ENCODE results near the gene HIVEP2.

The HIVEP2 gene

GRCh38 chr6:142816486-142816885 lies 128.5 kb downstream of the HIVEP2 start:
- Histone ChIP-seq H3K27ac (no peak overlapping the region), H3K4me3 (ENCODE audit: low read depth, low read length) (no peak overlapping the region), H3K27me3 (ENCODE audit: control insufficient read depth, insufficient read depth, low read length) (no peaks in the 10 kb centered on the region), H3K9ac (no peak overlapping the region), H2AFZ (no peak overlapping the region), H3K79me2 (peaks cover 13% of the 10 kb centered on the region), H3K4me2 (ENCODE audit: low read length) (no peak overlapping the region), H3K36me3 (ENCODE audit: control insufficient read depth, insufficient read depth, low read length) (no peaks in the 10 kb centered on the region), H3K9me3 (ENCODE audit: control insufficient read depth, low read length) (no peaks in the 10 kb centered on the region), H3K4me1 (peaks cover 6% of the 10 kb centered on the region)
- no peak for TF ChIP-seq CTCF (IDR thresholded peaks at IDR 0.05)

GRCh38 chr6:142816031-142816430 lies 128.9 kb downstream of the HIVEP2 start:
- no peaks in the 10 kb centered on the region for H3K27me3 ChIP-seq (ENCODE audit: control insufficient read depth, insufficient read depth, low read length)
- no peak for TF ChIP-seq CTCF (IDR thresholded peaks at IDR 0.05)
- H3K27ac ChIP-seq = no peak overlapping the region
- no peak overlapping the region for H3K4me3 ChIP-seq (ENCODE audit: low read depth, low read length)
- peaks cover 11% of the 10 kb centered on the region for H3K79me2 ChIP-seq
- H2AFZ ChIP-seq = no peak overlapping the region
- no peak overlapping the region for H3K4me2 ChIP-seq (ENCODE audit: low read length)
- H3K36me3 ChIP-seq (ENCODE audit: control insufficient read depth, insufficient read depth, low read length) = no peaks in the 10 kb centered on the region
- no peak overlapping the region for H3K9ac ChIP-seq
- no peaks in the 10 kb centered on the region for H3K9me3 ChIP-seq (ENCODE audit: control insufficient read depth, low read length)
- peaks cover 4% of the 10 kb centered on the region for H3K4me1 ChIP-seq

- Histone ChIP-seq H3K4me1 (no peaks in the 10 kb centered on the region), H3K27me3 (ENCODE audit: control insufficient read depth, insufficient read depth, low read length) (no peaks in the 10 kb centered on the region), H3K9me3 (ENCODE audit: control insufficient read depth, low read length) (no peaks in the 10 kb centered on the region), H3K79me2 (peaks cover 4% of the 10 kb centered on the region), H3K27ac (no peak overlapping the region), H3K4me2 (ENCODE audit: low read length) (no peak overlapping the region), H3K4me3 (ENCODE audit: low read depth, low read length) (no peak overlapping the region), H3K9ac (no peak overlapping the region), H2AFZ (no peak overlapping the region), H3K36me3 (ENCODE audit: control insufficient read depth, insufficient read depth, low read length) (no peaks in the 10 kb centered on the region)
- TF ChIP-seq CTCF (IDR thresholded peaks at IDR 0.05) = no peak
These were observed 133.1 kb downstream of the HIVEP2 start for GRCh38 chr6:142811923-142812322.

- Histone ChIP-seq H3K9ac (no peak overlapping the region), H3K4me3 (ENCODE audit: low read depth, low read length) (no peak overlapping the region), H2AFZ (no peak overlapping the region), H3K4me2 (ENCODE audit: low read length) (no peak overlapping the region), H3K9me3 (ENCODE audit: control insufficient read depth, low read length) (no peaks in the 10 kb centered on the region), H3K27ac (no peak overlapping the region), H3K79me2 (peaks cover 2% of the 10 kb centered on the region), H3K4me1 (no peaks in the 10 kb centered on the region), H3K27me3 (ENCODE audit: control insufficient read depth, insufficient read depth, low read length) (no peaks in the 10 kb centered on the region), H3K36me3 (ENCODE audit: control insufficient read depth, insufficient read depth, low read length) (no peaks in the 10 kb centered on the region)
- no peak for TF ChIP-seq CTCF (IDR thresholded peaks at IDR 0.05)
These were observed 133.9 kb downstream of the HIVEP2 start for GRCh38 chr6:142810952-142811514.

- Histone ChIP-seq H3K9me3 (ENCODE audit: control insufficient read depth, low read length) (no peaks in the 10 kb centered on the region), H2AFZ (no peak overlapping the region), H3K4me3 (ENCODE audit: low read depth, low read length) (no peak overlapping the region), H3K4me1 (no peaks in the 10 kb centered on the region), H3K79me2 (peaks cover 2% of the 10 kb centered on the region), H3K4me2 (ENCODE audit: low read length) (no peak overlapping the region), H3K9ac (no peak overlapping the region), H3K36me3 (ENCODE audit: control insufficient read depth, insufficient read depth, low read length) (no peaks in the 10 kb centered on the region), H3K27ac (no peak overlapping the region), H3K27me3 (ENCODE audit: control insufficient read depth, insufficient read depth, low read length) (no peaks in the 10 kb centered on the region)
- TF ChIP-seq CTCF (IDR thresholded peaks at IDR 0.05) = no peak
These were observed 135.0 kb downstream of the HIVEP2 start for GRCh38 chr6:142809947-142810346.

All from parathyroid adenoma (tissue), 2 donors.